ENCODE measurements around the gene STAG1. TPM values are rescaled to one million over a fixed set of nuclear protein-coding genes. Genes with fewer than 3 reads are reported as not detected.
"Not testable (repeated sequence)": the region's sequence is repeated elsewhere in the genome, so short reads cannot be mapped to it uniquely, and the experiment has no call there.

STAG1 gene
- total RNA-seq, 2 experiments from 2014 or later, result 38.7 to 44.7 TPM

GRCh38 chr3:136380530-136380929, 371.6 kb downstream of the STAG1 start:
- ChIA-PET POLR2A (no interaction called here), CTCF (interaction anchor here (1.2 to 1.9 kb wide), 3 partner anchors 11 to 372 kb away, joined by 3 to 14 read pairs (median 8); partner anchors contain the start of gene STAG1)
- peaks cover 4% of the 10 kb centered on the region for H3K4me1 Mint-ChIP-seq (ENCODE audit: low read depth)
- DNase-seq, result no peak
- ATAC-seq, result no peak
- no peak overlapping the region for H3K27ac Mint-ChIP-seq
- no peaks in the 10 kb centered on the region for H3K27me3 Mint-ChIP-seq (ENCODE audit: low read depth)
- H3K9me3 Mint-ChIP-seq (ENCODE audit: insufficient read depth), result no peaks in the 10 kb centered on the region
- H3K4me3 Mint-ChIP-seq, result no peak overlapping the region
- peaks cover 11% of the 10 kb centered on the region for H3K36me3 Mint-ChIP-seq (ENCODE audit: low read depth)

- Mint-ChIP-seq H3K27me3 (ENCODE audit: low read depth) (no peaks in the 10 kb centered on the region), H3K4me1 (ENCODE audit: low read depth) (no peaks in the 10 kb centered on the region), H3K4me3 (no peak overlapping the region), H3K27ac (no peak overlapping the region), H3K9me3 (ENCODE audit: insufficient read depth) (no peaks in the 10 kb centered on the region), H3K36me3 (ENCODE audit: low read depth) (peaks cover 19% of the 10 kb centered on the region)
- ATAC-seq (no peak), DNase-seq (no peak)
- POLR2A ChIA-PET, result no interaction called here
- CTCF ChIA-PET, result interaction anchor here (1.1 to 2.2 kb wide), 2 partner anchors 11 to 14 kb away, joined by 3 to 11 read pairs; no protein-coding TSS in a partner anchor
Measured at GRCh38 chr3:136378011-136378410, 374.2 kb downstream of the STAG1 start.

GRCh38 chr3:136377508-136377907, 374.7 kb downstream of the STAG1 start:
- CTCF ChIA-PET, result interaction anchor here (1.1 kb wide), 1 partner anchor 10 kb away, joined by 3 read pairs; no protein-coding TSS in a partner anchor
- Mint-ChIP-seq H3K9me3 (ENCODE audit: insufficient read depth) (no peaks in the 10 kb centered on the region), H3K27me3 (ENCODE audit: low read depth) (no peaks in the 10 kb centered on the region), H3K36me3 (ENCODE audit: low read depth) (peaks cover 22% of the 10 kb centered on the region), H3K4me3 (no peak overlapping the region), H3K27ac (no peak overlapping the region), H3K4me1 (ENCODE audit: low read depth) (no peaks in the 10 kb centered on the region)
- DNase-seq (no peak), ATAC-seq (no peak)
- POLR2A ChIA-PET, result no interaction called here

- CTCF ChIA-PET, H3K27ac Mint-ChIP-seq: not testable (repeated sequence)
Measured at GRCh38 chr3:136375800-136376199, 376.4 kb downstream of the STAG1 start.

GRCh38 chr3:136366289-136366688, 385.9 kb downstream of the STAG1 start:
- H3K36me3 Mint-ChIP-seq (ENCODE audit: low read depth), result peaks cover 17% of the 10 kb centered on the region

More at GRCh38 chr3:136375800-136376199, 376.4 kb downstream of the STAG1 start:
- H3K4me3 Mint-ChIP-seq; H3K9me3 Mint-ChIP-seq (ENCODE audit: insufficient read depth); H3K27me3 Mint-ChIP-seq (ENCODE audit: low read depth); ATAC-seq; H3K4me1 Mint-ChIP-seq (ENCODE audit: low read depth); DNase-seq: not testable (repeated sequence)
- POLR2A ChIA-PET, result interaction anchor here (0.6 kb wide), 1 partner anchor 251 kb away, joined by 3 read pairs; no protein-coding TSS in a partner anchor
- peaks cover 27% of the 10 kb centered on the region for H3K36me3 Mint-ChIP-seq (ENCODE audit: low read depth)

GRCh38 chr3:136353461-136353860, 398.7 kb downstream of the STAG1 start:
- ATAC-seq, result peak; percentile 42
- H3K4me3 Mint-ChIP-seq, result no peak overlapping the region
- H3K36me3 Mint-ChIP-seq (ENCODE audit: low read depth), result peaks cover 27% of the 10 kb centered on the region

More at GRCh38 chr3:136366289-136366688, 385.9 kb downstream of the STAG1 start:
- DNase-seq (no peak), ATAC-seq (no peak)
- H3K4me1 Mint-ChIP-seq (ENCODE audit: low read depth), result no peaks in the 10 kb centered on the region
- H3K27ac Mint-ChIP-seq, result no peak overlapping the region
- no peaks in the 10 kb centered on the region for H3K9me3 Mint-ChIP-seq (ENCODE audit: insufficient read depth)
- POLR2A ChIA-PET, result no interaction called here
- no peak overlapping the region for H3K4me3 Mint-ChIP-seq
- no peaks in the 10 kb centered on the region for H3K27me3 Mint-ChIP-seq (ENCODE audit: low read depth)
- CTCF ChIA-PET, result interaction anchor here (1.0 to 3.0 kb wide), 6 partner anchors 11 to 387 kb away, joined by 3 to 12 read pairs (median 6); no protein-coding TSS in a partner anchor

GRCh38 chr3:136351905-136352304, 400.3 kb downstream of the STAG1 start:
- POLR2A ChIA-PET, result interaction anchor here (1.3 kb wide), 1 partner anchor 401 kb away, joined by 3 read pairs; the partner anchor contains the start of gene STAG1
- DNase-seq, result no peak
- Mint-ChIP-seq H3K36me3 (ENCODE audit: low read depth) (peaks cover 27% of the 10 kb centered on the region), H3K4me3 (no peak overlapping the region), H3K4me1 (ENCODE audit: low read depth) (peaks cover 10% of the 10 kb centered on the region), H3K9me3 (ENCODE audit: insufficient read depth) (peaks cover 12% of the 10 kb centered on the region), H3K27me3 (ENCODE audit: low read depth) (no peaks in the 10 kb centered on the region), H3K27ac (no peak overlapping the region)
- ATAC-seq, result no peak
- CTCF ChIA-PET, result interaction anchor here (0.7 to 2.9 kb wide), 9 partner anchors 10 to 662 kb away, joined by 3 to 12 read pairs (median 4); partner anchors contain the start of gene STAG1

More at GRCh38 chr3:136353461-136353860, 398.7 kb downstream of the STAG1 start:
- peak; percentile 25 for DNase-seq
- Mint-ChIP-seq H3K4me1 (ENCODE audit: low read depth) (peaks cover 10% of the 10 kb centered on the region), H3K9me3 (ENCODE audit: insufficient read depth) (peaks cover 12% of the 10 kb centered on the region), H3K27ac (peak overlapping the region; percentile 23), H3K27me3 (ENCODE audit: low read depth) (no peaks in the 10 kb centered on the region)
- ChIA-PET CTCF (no interaction called here), POLR2A (no interaction called here)

- H3K27me3 Mint-ChIP-seq (ENCODE audit: low read depth), result no peaks in the 10 kb centered on the region
- H3K9me3 Mint-ChIP-seq (ENCODE audit: insufficient read depth), result peaks cover 12% of the 10 kb centered on the region
- CTCF ChIA-PET, result interaction anchor here (1.3 to 2.9 kb wide), 6 partner anchors 10 to 663 kb away, joined by 3 to 12 read pairs (median 4); partner anchors contain the start of gene STAG1
- no peak overlapping the region for H3K27ac Mint-ChIP-seq
- no peak for ATAC-seq
- DNase-seq, result no peak
- peaks cover 10% of the 10 kb centered on the region for H3K4me1 Mint-ChIP-seq (ENCODE audit: low read depth)
- no peak overlapping the region for H3K4me3 Mint-ChIP-seq
- POLR2A ChIA-PET, result interaction anchor here (0.8 to 1.3 kb wide), 2 partner anchors 212 to 401 kb away, joined by 3 to 4 read pairs; partner anchors contain the start of gene STAG1
- peaks cover 25% of the 10 kb centered on the region for H3K36me3 Mint-ChIP-seq (ENCODE audit: low read depth)
Measured at GRCh38 chr3:136351351-136351750, 400.8 kb downstream of the STAG1 start.

- Mint-ChIP-seq H3K9me3 (ENCODE audit: insufficient read depth) (peaks cover 6% of the 10 kb centered on the region), H3K36me3 (ENCODE audit: low read depth) (peaks cover 24% of the 10 kb centered on the region), H3K27me3 (ENCODE audit: low read depth) (no peaks in the 10 kb centered on the region), H3K4me1 (ENCODE audit: low read depth) (peaks cover 10% of the 10 kb centered on the region), H3K27ac (no peak overlapping the region), H3K4me3 (no peak overlapping the region)
- ChIA-PET CTCF (interaction anchor here (1.3 to 2.9 kb wide), 6 partner anchors 9 to 663 kb away, joined by 3 to 12 read pairs (median 4); partner anchors contain the start of gene STAG1), POLR2A (interaction anchor here (1.3 kb wide), 1 partner anchor 402 kb away, joined by 3 read pairs; the partner anchor contains the start of gene STAG1)
- DNase-seq (no peak), ATAC-seq (no peak)
Measured at GRCh38 chr3:136350557-136350956, 401.6 kb downstream of the STAG1 start.

GRCh38 chr3:136350132-136350531, 402.0 kb downstream of the STAG1 start:
- Mint-ChIP-seq H3K9me3 (ENCODE audit: insufficient read depth) (peaks cover 3% of the 10 kb centered on the region), H3K27ac (no peak overlapping the region), H3K27me3 (ENCODE audit: low read depth) (no peaks in the 10 kb centered on the region), H3K4me1 (ENCODE audit: low read depth) (peaks cover 10% of the 10 kb centered on the region), H3K4me3 (no peak overlapping the region), H3K36me3 (ENCODE audit: low read depth) (peaks cover 20% of the 10 kb centered on the region)
- ChIA-PET POLR2A (no interaction called here), CTCF (interaction anchor here (2.9 kb wide), 1 partner anchor 402 kb away, joined by 11 read pairs; the partner anchor contains the start of gene STAG1)
- DNase-seq, result no peak
- no peak for ATAC-seq

- Mint-ChIP-seq H3K4me3 (no peak overlapping the region), H3K9me3 (ENCODE audit: insufficient read depth) (no peaks in the 10 kb centered on the region), H3K4me1 (ENCODE audit: low read depth) (no peaks in the 10 kb centered on the region), H3K27ac (no peak overlapping the region), H3K36me3 (ENCODE audit: low read depth) (peaks cover 22% of the 10 kb centered on the region), H3K27me3 (ENCODE audit: low read depth) (no peaks in the 10 kb centered on the region)
- ChIA-PET CTCF (interaction anchor here (0.9 kb wide), 1 partner anchor 406 kb away, joined by 4 read pairs; the partner anchor contains the start of gene STAG1), POLR2A (no interaction called here)
- ATAC-seq, result no peak
- DNase-seq, result no peak
Measured at GRCh38 chr3:136346486-136346885, 405.7 kb downstream of the STAG1 start.

GRCh38 chr3:136343873-136344555, 408.2 kb downstream of the STAG1 start:
- no peak overlapping the region for H3K27ac Mint-ChIP-seq
- DNase-seq, result no peak
- no peaks in the 10 kb centered on the region for H3K9me3 Mint-ChIP-seq (ENCODE audit: insufficient read depth)
- H3K27me3 Mint-ChIP-seq (ENCODE audit: low read depth), result no peaks in the 10 kb centered on the region
- no peak overlapping the region for H3K4me3 Mint-ChIP-seq
- peaks cover 37% of the 10 kb centered on the region for H3K36me3 Mint-ChIP-seq (ENCODE audit: low read depth)
- no peak for ATAC-seq
- ChIA-PET CTCF (interaction anchor here (1.3 to 2.1 kb wide), 2 partner anchors 38 to 408 kb away, joined by 4 to 5 read pairs; partner anchors contain the start of gene STAG1), POLR2A (no interaction called here)
- H3K4me1 Mint-ChIP-seq (ENCODE audit: low read depth), result no peaks in the 10 kb centered on the region
